ENCODE measurements around the gene UST.
"Not testable (repeated sequence)": the region's sequence is repeated elsewhere in the genome, so short reads cannot be mapped to it uniquely, and the experiment has no call there.

Gene UST

GRCh38 chr6:148907573-148907972 is 160.7 kb downstream of the UST start:
- no peaks in the 10 kb centered on the region for H3K27me3 ChIP-seq (ENCODE audit: control insufficient read depth, insufficient read depth, low read length)
- no peak overlapping the region for H3K27ac ChIP-seq (ENCODE audit: low read length)
- no peaks in the 10 kb centered on the region for H3K9me3 ChIP-seq (ENCODE audit: control insufficient read depth, insufficient read depth, low read length)
- DNase-seq (ENCODE audit: low read depth, low spot score) = no peak
- H3K4me3 ChIP-seq (ENCODE audit: low read length) = no peak overlapping the region
- no CpG with 5 or more reads among the region's 4 CpGs for WGBS (ENCODE audit: insufficient coverage, insufficient read length)
- no peaks in the 10 kb centered on the region; the same call in 1 of the 2 replicates for H3K36me3 ChIP-seq (ENCODE audit: control insufficient read depth, insufficient read depth, low read length)
- H3K4me1 ChIP-seq (ENCODE audit: control insufficient read depth, insufficient read depth, low read length) = no peaks in the 10 kb centered on the region

GRCh38 chr6:148912252-148912651 is 165.4 kb downstream of the UST start:
- no peak for DNase-seq (ENCODE audit: low read depth, low spot score)
- H3K36me3 ChIP-seq (ENCODE audit: control insufficient read depth, insufficient read depth, low read length) = no peaks in the 10 kb centered on the region
- H3K4me3 ChIP-seq (ENCODE audit: low read length) = no peak overlapping the region
- no peak overlapping the region for H3K27ac ChIP-seq (ENCODE audit: low read length)
- no peaks in the 10 kb centered on the region for H3K4me1 ChIP-seq (ENCODE audit: control insufficient read depth, insufficient read depth, low read length)
- H3K27me3 ChIP-seq (ENCODE audit: control insufficient read depth, insufficient read depth, low read length) = no peaks in the 10 kb centered on the region
- no CpG with 5 or more reads among the region's 5 CpGs for WGBS (ENCODE audit: insufficient coverage, insufficient read length)
- no peaks in the 10 kb centered on the region for H3K9me3 ChIP-seq (ENCODE audit: control insufficient read depth, insufficient read depth, low read length)

- Histone ChIP-seq H3K27ac (ENCODE audit: low read length) (no peak overlapping the region), H3K4me3 (ENCODE audit: low read length) (no peak overlapping the region), H3K4me1 (ENCODE audit: control insufficient read depth, insufficient read depth, low read length) (no peaks in the 10 kb centered on the region), H3K9me3 (ENCODE audit: control insufficient read depth, insufficient read depth, low read length) (no peaks in the 10 kb centered on the region), H3K36me3 (ENCODE audit: control insufficient read depth, insufficient read depth, low read length) (no peaks in the 10 kb centered on the region), H3K27me3 (ENCODE audit: control insufficient read depth, insufficient read depth, low read length) (no peaks in the 10 kb centered on the region)
- no CpG with 5 or more reads among the region's 1 CpG for WGBS (ENCODE audit: insufficient coverage, insufficient read length)
- no peak for DNase-seq (ENCODE audit: low read depth, low spot score)
Observed at GRCh38 chr6:148915810-148916209, 169.0 kb downstream of the UST start.

GRCh38 chr6:148916485-148916884 is 169.7 kb downstream of the UST start:
- H3K27me3 ChIP-seq (ENCODE audit: control insufficient read depth, insufficient read depth, low read length); H3K27ac ChIP-seq (ENCODE audit: low read length); H3K9me3 ChIP-seq (ENCODE audit: control insufficient read depth, insufficient read depth, low read length); H3K4me3 ChIP-seq (ENCODE audit: low read length); H3K4me1 ChIP-seq (ENCODE audit: control insufficient read depth, insufficient read depth, low read length); DNase-seq (ENCODE audit: low read depth, low spot score); H3K36me3 ChIP-seq (ENCODE audit: control insufficient read depth, insufficient read depth, low read length): not testable (repeated sequence)
- no CpG with 5 or more reads among the region's 10 CpGs for WGBS (ENCODE audit: insufficient coverage, insufficient read length)

- no peaks in the 10 kb centered on the region for H3K36me3 ChIP-seq (ENCODE audit: control insufficient read depth, insufficient read depth, low read length)
- H3K9me3 ChIP-seq (ENCODE audit: control insufficient read depth, insufficient read depth, low read length) = no peaks in the 10 kb centered on the region
- no peak overlapping the region for H3K4me3 ChIP-seq (ENCODE audit: low read length)
- no peak for DNase-seq (ENCODE audit: low read depth, low spot score)
- no CpG with 5 or more reads among the region's 8 CpGs for WGBS (ENCODE audit: insufficient coverage, insufficient read length)
- peak overlapping the region; percentile 51 for H3K27ac ChIP-seq (ENCODE audit: low read length)
- H3K27me3 ChIP-seq (ENCODE audit: control insufficient read depth, insufficient read depth, low read length) = no peaks in the 10 kb centered on the region
- H3K4me1 ChIP-seq (ENCODE audit: control insufficient read depth, insufficient read depth, low read length) = peaks cover 6% of the 10 kb centered on the region; the same call in 1 of the 2 replicates
Observed at GRCh38 chr6:148924226-148925012, 177.6 kb downstream of the UST start.

- Histone ChIP-seq H3K4me1 (ENCODE audit: control insufficient read depth, insufficient read depth, low read length) (peaks cover 6% of the 10 kb centered on the region; the same call in 1 of the 2 replicates), H3K27me3 (ENCODE audit: control insufficient read depth, insufficient read depth, low read length) (no peaks in the 10 kb centered on the region), H3K4me3 (ENCODE audit: low read length) (no peak overlapping the region), H3K27ac (ENCODE audit: low read length) (no peak overlapping the region), H3K36me3 (ENCODE audit: control insufficient read depth, insufficient read depth, low read length) (no peaks in the 10 kb centered on the region), H3K9me3 (ENCODE audit: control insufficient read depth, insufficient read depth, low read length) (no peaks in the 10 kb centered on the region)
- WGBS (ENCODE audit: insufficient coverage, insufficient read length) = no CpG with 5 or more reads among the region's 2 CpGs
- DNase-seq (ENCODE audit: low read depth, low spot score) = no peak
Observed at GRCh38 chr6:148925701-148926100, 178.9 kb downstream of the UST start.

GRCh38 chr6:148926478-148926877 is 179.6 kb downstream of the UST start:
- Histone ChIP-seq H3K27me3 (ENCODE audit: control insufficient read depth, insufficient read depth, low read length) (no peaks in the 10 kb centered on the region), H3K36me3 (ENCODE audit: control insufficient read depth, insufficient read depth, low read length) (no peaks in the 10 kb centered on the region), H3K9me3 (ENCODE audit: control insufficient read depth, insufficient read depth, low read length) (no peaks in the 10 kb centered on the region), H3K27ac (ENCODE audit: low read length) (no peak overlapping the region), H3K4me3 (ENCODE audit: low read length) (no peak overlapping the region), H3K4me1 (ENCODE audit: control insufficient read depth, insufficient read depth, low read length) (peaks cover 6% of the 10 kb centered on the region; the same call in 1 of the 2 replicates)
- DNase-seq (ENCODE audit: low read depth, low spot score) = no peak
- no CpG with 5 or more reads among the region's 2 CpGs for WGBS (ENCODE audit: insufficient coverage, insufficient read length)

GRCh38 chr6:148927586-148927985 is 180.8 kb downstream of the UST start:
- H3K9me3 ChIP-seq (ENCODE audit: control insufficient read depth, insufficient read depth, low read length) = no peaks in the 10 kb centered on the region

GRCh38 chr6:148928811-148929210 is 182.0 kb downstream of the UST start:
- H3K4me3 ChIP-seq (ENCODE audit: low read length) = no peak overlapping the region
- WGBS (ENCODE audit: insufficient coverage, insufficient read length) = no CpG with 5 or more reads among the region's 1 CpG
- H3K9me3 ChIP-seq (ENCODE audit: control insufficient read depth, insufficient read depth, low read length) = no peaks in the 10 kb centered on the region
- H3K27ac ChIP-seq (ENCODE audit: low read length) = no peak overlapping the region
- no peaks in the 10 kb centered on the region for H3K36me3 ChIP-seq (ENCODE audit: control insufficient read depth, insufficient read depth, low read length)
- no peak for DNase-seq (ENCODE audit: low read depth, low spot score)
- H3K27me3 ChIP-seq (ENCODE audit: control insufficient read depth, insufficient read depth, low read length) = no peaks in the 10 kb centered on the region
- H3K4me1 ChIP-seq (ENCODE audit: control insufficient read depth, insufficient read depth, low read length) = peaks cover 6% of the 10 kb centered on the region; the same call in 1 of the 2 replicates

More at GRCh38 chr6:148927586-148927985, 180.8 kb downstream of the UST start:
- Histone ChIP-seq H3K4me3 (ENCODE audit: low read length) (no peak overlapping the region), H3K4me1 (ENCODE audit: control insufficient read depth, insufficient read depth, low read length) (peaks cover 6% of the 10 kb centered on the region; the same call in 1 of the 2 replicates), H3K27me3 (ENCODE audit: control insufficient read depth, insufficient read depth, low read length) (no peaks in the 10 kb centered on the region), H3K27ac (ENCODE audit: low read length) (no peak overlapping the region), H3K36me3 (ENCODE audit: control insufficient read depth, insufficient read depth, low read length) (no peaks in the 10 kb centered on the region)
- no CpG with 5 or more reads among the region's 1 CpG for WGBS (ENCODE audit: insufficient coverage, insufficient read length)
- no peak for DNase-seq (ENCODE audit: low read depth, low spot score)

- no peaks in the 10 kb centered on the region for H3K36me3 ChIP-seq (ENCODE audit: control insufficient read depth, insufficient read depth, low read length)
- no peaks in the 10 kb centered on the region for H3K4me1 ChIP-seq (ENCODE audit: control insufficient read depth, insufficient read depth, low read length)
- no peaks in the 10 kb centered on the region for H3K9me3 ChIP-seq (ENCODE audit: control insufficient read depth, insufficient read depth, low read length)
- H3K4me3 ChIP-seq (ENCODE audit: low read length) = no peak overlapping the region
- no peak overlapping the region for H3K27ac ChIP-seq (ENCODE audit: low read length)
- DNase-seq (ENCODE audit: low read depth, low spot score) = no peak
- whole genome bisulfite sequencing (ENCODE audit: insufficient coverage, insufficient read length) = no CpG with 5 or more reads among the region's 1 CpG
- H3K27me3 ChIP-seq (ENCODE audit: control insufficient read depth, insufficient read depth, low read length) = no peaks in the 10 kb centered on the region
Observed at GRCh38 chr6:148932208-148932607, 185.4 kb downstream of the UST start.

GRCh38 chr6:148932731-148933130 is 185.9 kb downstream of the UST start:
- H3K4me3 ChIP-seq (ENCODE audit: low read length) = no peak overlapping the region
- H3K4me1 ChIP-seq (ENCODE audit: control insufficient read depth, insufficient read depth, low read length) = no peaks in the 10 kb centered on the region
- no peaks in the 10 kb centered on the region for H3K9me3 ChIP-seq (ENCODE audit: control insufficient read depth, insufficient read depth, low read length)
- no peaks in the 10 kb centered on the region for H3K27me3 ChIP-seq (ENCODE audit: control insufficient read depth, insufficient read depth, low read length)
- no CpG with 5 or more reads among the region's 4 CpGs for WGBS (ENCODE audit: insufficient coverage, insufficient read length)
- DNase-seq (ENCODE audit: low read depth, low spot score) = no peak
- H3K36me3 ChIP-seq (ENCODE audit: control insufficient read depth, insufficient read depth, low read length) = no peaks in the 10 kb centered on the region
- H3K27ac ChIP-seq (ENCODE audit: low read length) = no peak overlapping the region

All from iPS DF 6.9 (cell line).